HG02852 (cell line): Measurements from ENCODE around the gene DLG2.

Source experiments
- ATAC-seq: cut with Tn5 transposase; IDR thresholded peaks from one replicate; pipeline ENCODE4 v1.9.1; 2021; ENCODE audit warnings: mild to moderate bottlenecking, moderate library complexity; ENCODE audit not compliant: unreplicated experiment

Gene DLG2

GRCh38 chr11:83725728-83726127, 1901.4 kb downstream of the DLG2 start:
- peak; percentile 63 for ATAC-seq

DNA sequence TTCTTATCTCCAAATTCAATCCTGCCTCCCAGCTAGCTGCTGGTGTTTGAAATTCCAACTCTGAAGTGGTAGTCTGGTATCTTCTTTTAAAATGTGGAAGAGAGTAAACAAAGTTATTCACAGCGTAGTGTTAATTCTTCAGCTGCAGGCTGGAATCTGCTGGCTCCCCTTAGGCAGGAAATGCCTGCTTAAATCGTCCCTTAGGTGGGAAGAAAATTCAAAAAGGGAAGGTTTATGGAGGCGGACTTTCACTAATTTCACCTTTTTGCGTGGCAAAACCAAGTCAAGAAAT, 1901.9 kb downstream of the DLG2 start:
- no peak for ATAC-seq

- peak; percentile 62 for ATAC-seq
These were observed 1903.1 kb downstream of the DLG2 start for GRCh38 chr11:83723999-83724398.

GRCh38 chr11:83722392-83723119, 1904.6 kb downstream of the DLG2 start:
- ATAC-seq = no peak

- no peak for ATAC-seq
These were observed 1905.9 kb downstream of the DLG2 start for GRCh38 chr11:83721263-83721662.

- no peak for ATAC-seq
These were observed 1906.5 kb downstream of the DLG2 start for GRCh38 chr11:83720675-83721074.

- ATAC-seq = no peak
These were observed 1909.6 kb downstream of the DLG2 start for GRCh38 chr11:83717537-83717936.

GRCh38 chr11:83715927-83716535, 1911.1 kb downstream of the DLG2 start:
- ATAC-seq = no peak

GRCh38 chr11:83713708-83714107, 1913.4 kb downstream of the DLG2 start:
- no peak for ATAC-seq

- ATAC-seq = no peak
These were observed 1916.0 kb downstream of the DLG2 start for GRCh38 chr11:83711106-83711527.

DNA sequence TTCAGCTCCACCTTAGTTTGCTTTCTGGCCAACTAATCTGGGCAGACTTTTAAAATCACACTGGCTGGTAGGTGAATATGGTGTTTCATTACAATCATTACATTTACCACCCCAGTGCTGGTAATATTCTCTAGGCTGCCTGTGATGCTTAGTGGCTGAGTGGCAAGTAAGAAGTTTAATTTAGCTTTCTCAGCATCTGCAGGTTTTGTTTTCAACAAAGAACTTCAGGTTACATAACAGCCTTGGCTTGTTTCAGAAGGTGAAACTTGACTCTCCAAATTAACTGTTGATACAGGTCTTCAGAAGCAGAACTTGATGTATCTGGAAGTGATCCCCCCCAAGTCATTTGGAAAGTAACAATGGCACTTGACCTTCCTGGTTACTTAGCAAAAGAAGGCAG, 1917.7 kb downstream of the DLG2 start:
- ATAC-seq = no peak

DNA sequence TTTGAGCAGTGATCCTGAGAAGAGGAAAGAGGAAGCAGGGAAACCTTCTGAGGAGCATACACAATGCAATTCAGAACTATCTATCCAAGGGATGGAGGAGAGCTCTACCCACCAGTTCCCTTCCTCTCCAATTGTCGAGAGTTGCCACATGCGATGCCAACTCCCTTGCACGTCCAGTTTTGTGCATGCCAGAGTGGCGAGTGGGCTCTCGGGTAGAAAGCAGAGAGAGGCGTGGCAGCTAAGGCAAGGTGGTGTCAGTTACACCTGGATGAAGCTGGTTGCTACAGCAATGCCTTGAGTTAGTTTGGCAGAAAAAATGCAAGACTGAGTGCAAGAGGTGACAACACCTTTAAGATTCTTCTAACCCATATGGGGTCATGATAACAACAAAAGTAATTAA, 1920.6 kb downstream of the DLG2 start:
- ATAC-seq = no peak

DNA sequence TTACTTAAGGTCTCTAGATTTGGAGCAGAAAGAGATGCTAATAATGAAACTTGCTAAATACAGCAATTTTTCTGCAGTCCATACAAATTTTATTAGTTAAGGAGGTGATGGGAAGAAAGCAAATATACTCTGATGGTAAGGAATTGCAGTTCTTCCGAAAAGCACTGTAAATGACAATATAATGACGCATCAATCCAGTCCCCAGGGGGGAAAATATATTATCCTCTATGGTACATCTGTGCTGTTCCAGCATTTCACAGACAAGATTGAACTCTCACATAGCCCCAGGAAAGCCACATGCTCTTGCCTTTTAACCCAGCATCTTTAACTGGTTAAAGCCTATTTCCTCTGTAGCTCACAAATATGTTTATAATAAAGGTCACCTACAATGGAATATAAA, 1924.3 kb downstream of the DLG2 start:
- ATAC-seq = no peak

- ATAC-seq = no peak
These were observed 1929.6 kb downstream of the DLG2 start for GRCh38 chr11:83697518-83697917.

- no peak for ATAC-seq
These were observed 1932.1 kb downstream of the DLG2 start for GRCh38 chr11:83695046-83695445.

GRCh38 chr11:83694191-83694910, 1932.8 kb downstream of the DLG2 start:
- ATAC-seq = no peak

DNA sequence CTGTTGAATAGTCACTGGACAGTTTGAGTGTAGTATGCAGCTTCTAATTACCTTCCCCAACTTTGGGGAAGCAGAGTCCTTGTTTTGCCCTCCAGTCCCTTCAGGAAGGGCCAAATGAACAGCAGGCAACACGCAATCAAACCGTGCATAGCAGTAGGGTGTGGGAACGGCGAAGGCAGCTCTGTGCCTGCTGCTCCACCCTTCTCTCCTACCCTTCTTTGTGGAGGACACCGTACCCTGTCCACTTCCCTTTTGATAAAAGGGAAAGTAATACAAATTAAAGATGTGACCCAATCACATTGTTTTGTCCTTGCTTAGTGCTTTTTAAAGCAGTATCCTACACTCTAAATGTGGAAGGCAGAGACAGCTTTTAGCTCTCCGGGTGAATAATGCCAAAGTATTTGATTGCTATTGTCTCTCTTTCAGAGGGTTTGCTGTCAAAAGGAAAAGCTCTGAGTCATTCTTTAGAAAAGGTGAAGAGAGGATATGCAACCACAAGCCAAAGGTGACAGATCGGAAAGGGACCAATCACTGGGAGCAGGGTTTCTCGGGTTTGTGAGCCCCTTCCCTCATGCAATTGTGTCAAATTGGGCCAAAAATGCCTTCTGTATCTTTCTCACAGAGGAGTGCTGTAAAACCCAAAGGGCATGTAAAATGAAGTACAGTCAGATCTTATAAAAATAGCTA, 1933.7 kb downstream of the DLG2 start:
- ATAC-seq = no peak

- no peak for ATAC-seq
These were observed 1934.5 kb downstream of the DLG2 start for GRCh38 chr11:83692675-83693074.

DNA sequence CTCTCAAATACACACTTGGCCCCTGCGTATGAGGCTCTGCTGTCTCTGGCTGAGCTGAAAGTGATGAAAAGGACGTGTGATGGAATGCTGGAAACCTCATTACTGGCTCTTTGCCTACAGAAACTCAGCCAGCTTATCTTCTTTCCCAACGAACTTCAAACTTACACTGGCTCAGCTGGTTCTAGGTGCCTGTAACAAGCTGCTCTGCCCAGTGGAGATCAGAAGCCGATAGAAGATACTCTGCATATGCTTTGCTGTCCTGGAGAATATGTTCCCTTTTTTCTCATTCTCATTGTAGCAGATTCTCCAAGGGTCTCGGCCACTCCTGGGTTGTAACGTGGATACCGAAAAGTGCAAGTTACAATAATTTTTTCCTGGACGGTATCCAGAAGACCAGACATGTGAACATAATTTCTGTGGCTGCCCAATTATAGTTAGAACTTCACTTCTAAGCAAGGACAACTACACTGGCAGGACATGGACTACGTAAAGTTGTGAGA, 1935.6 kb downstream of the DLG2 start:
- no peak for ATAC-seq

- ATAC-seq = no peak
These were observed 1937.9 kb downstream of the DLG2 start for GRCh38 chr11:83689144-83689780.

DNA sequence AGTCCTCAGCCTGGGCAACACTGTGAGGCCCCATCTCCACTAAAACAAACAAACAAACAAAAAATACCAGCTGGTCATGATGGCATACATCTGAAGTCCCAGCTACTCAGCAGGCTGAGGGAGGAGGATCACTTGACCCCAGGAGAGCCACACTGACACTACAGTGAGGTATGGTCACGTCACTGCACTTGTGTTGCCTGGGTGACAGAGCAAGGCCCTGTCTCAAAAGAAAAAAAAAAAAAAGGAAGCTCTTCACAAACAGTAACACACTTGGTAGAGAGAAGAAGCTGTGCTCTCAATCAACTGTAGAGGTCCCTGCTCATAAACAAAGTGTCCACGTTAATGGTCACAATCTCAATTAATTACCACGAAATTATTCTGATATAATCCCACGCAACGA, 1939.4 kb downstream of the DLG2 start:
- no peak for ATAC-seq
